SK-N-MC (cell line): ENCODE data around the gene ADRB1.

ENCODE experiments used
- EZH2 ChIP-seq: fragments of 200-600 bp; sonication (generic); IDR thresholded peaks from one replicate; pipeline ENCODE4 v1.6.1; 2017; ENCODE audit warnings: antibody characterized with exemption
- POLR2AphosphoS5 ChIP-seq: IDR thresholded peaks from 2 replicates; pipeline ENCODE4 v1.6.1; 2012; ENCODE audit warnings: mild to moderate bottlenecking, low read depth, low read length, borderline replicate concordance

DNA sequence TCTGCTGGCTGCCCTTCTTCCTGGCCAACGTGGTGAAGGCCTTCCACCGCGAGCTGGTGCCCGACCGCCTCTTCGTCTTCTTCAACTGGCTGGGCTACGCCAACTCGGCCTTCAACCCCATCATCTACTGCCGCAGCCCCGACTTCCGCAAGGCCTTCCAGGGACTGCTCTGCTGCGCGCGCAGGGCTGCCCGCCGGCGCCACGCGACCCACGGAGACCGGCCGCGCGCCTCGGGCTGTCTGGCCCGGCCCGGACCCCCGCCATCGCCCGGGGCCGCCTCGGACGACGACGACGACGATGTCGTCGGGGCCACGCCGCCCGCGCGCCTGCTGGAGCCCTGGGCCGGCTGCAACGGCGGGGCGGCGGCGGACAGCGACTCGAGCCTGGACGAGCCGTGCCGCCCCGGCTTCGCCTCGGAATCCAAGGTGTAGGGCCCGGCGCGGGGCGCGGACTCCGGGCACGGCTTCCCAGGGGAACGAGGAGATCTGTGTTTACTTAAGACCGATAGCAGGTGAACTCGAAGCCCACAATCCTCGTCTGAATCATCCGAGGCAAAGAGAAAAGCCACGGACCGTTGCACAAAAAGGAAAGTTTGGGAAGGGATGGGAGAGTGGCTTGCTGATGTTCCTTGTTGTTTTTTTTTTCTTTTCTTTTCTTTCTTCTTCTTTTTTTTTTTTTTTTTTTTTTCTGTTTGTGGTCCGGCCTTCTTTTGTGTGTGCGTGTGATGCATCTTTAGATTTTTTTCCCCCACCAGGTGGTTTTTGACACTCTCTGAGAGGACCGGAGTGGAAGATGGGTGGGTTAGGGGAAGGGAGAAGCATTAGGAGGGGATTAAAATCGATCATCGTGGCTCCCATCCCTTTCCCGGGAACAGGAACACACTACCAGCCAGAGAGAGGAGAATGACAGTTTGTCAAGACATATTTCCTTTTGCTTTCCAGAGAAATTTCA is 1.7 kb downstream of the ADRB1 start:
- TF ChIP-seq EZH2 (no peak), POLR2AphosphoS5 (no peak)
